Astrocyte of the hippocampus (primary cell): ENCODE measurements around the gene SLC9C2.
"Not testable (repeated sequence)": the region's sequence is repeated elsewhere in the genome, so short reads cannot be mapped to it uniquely, and the experiment has no call there.

Source experiments
- DNase-seq: peaks from one replicate; pipeline ENCODE4 v3.0.0; 2011; ENCODE audit warnings: low read depth, low spot score

The SLC9C2 gene

GRCh38 chr1:173603056-173603591 lies at the start of gene SLC9C2:
SLC9C2 (minus strand) TSS chr1:173603072; CDS start chr1:173601776, 1,296 bp downstream.
- no peak for DNase-seq

DNA sequence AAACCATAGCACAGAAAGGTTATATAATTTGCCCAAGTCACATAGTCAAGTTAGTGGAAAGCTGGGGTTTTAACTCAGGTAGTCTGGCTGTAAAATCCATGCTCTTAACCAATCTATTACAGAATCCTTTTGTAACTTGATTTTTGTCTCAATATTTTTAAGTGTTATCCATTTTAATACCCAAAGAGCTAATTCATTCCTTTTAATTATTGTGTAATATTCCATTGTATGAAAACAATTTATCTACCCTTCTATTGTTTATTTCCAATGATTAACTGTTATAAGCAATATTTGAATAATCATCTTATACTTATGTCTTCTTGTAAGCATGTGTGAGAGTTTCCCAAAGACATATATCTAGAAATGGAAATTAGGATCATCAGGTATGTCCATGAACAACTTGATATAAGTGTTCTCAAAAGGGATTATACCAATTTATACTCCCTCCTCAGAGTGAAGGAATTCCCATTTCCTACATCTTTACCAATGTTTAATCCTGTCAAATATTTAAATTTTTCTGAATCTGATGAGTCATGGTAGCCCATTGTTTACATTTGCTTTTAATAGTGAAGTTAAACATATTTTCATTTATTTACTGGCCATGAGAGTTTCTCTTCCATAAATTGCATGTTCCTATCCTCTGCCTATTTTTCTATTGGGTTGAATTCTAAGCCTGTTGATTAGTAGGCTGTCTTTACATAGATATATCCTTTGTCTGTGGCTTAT lies 46.2 kb upstream of the SLC9C2 start:
- no peak for DNase-seq

DNA sequence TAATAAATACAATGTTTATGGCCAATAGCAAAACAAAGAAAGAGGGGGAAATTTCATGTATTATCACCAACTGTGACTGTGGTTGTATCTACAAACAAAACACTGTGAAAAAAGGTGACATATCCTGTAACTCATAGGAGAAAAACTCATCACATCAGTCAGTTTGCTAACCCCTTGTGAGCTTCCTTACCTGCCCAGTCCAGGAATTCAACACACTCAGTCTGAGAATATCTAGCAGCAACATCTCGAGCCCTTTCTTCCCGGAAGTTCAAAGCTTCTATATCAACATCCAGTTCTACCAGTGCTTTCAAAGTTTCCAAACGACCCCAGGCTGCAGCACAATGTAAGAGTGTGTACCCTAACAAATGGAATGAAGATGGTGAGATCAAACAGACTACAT lies 43.8 kb upstream of the SLC9C2 start:
- no peak for DNase-seq

DNA sequence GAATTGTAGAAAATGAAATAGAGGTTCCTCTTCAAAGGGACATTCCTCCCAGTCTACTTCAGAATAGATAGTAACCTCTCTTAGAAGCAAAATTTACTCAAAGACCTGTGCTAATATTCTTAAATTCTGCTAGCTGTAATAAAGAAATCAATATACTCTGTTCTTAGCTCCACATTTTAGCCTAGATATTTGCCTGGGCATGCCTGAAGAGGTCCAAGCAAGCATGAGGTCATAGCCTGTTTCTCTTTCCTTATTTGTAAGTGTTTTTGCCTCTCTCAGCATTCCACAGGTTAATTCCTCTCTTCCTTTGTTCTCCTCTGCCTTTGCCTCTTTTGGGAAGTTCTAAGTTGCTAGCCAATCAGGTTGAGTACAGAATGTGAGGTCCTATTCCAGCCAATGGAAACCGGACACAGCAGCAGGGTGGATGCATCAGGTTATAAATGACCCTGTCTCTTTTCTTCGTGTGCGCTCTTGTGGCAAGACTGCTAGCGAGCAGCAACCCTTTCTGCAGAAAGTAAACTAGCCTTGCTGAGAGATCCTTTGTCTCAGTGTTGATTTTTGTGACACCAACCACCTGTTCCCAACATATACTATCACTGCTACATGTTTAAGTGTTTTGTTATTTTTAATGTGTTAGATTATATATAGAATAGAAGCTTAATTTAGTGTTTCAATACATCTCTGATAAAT lies 39.7 kb upstream of the SLC9C2 start:
- DNase-seq: not testable (repeated sequence)

DNA sequence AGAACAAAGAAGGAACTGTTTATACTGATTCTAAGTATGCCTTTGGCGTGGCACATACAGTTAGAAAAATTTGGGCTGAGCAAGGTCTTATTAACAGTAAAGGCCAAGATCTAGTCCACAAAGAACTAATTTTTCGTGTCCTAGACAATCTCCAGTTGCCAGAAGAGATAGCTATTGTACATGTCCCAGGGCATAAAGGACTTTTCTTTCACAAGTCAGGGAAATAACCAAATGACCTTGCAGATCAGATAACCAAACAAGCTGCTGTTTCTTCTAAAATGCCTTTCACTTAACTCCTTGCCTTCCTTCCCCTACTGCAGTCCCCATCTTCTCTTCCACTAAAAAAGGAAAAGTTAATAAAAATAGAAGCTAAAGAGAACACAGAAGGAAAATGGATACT lies 36.2 kb upstream of the SLC9C2 start:
- DNase-seq: no peak

DNA sequence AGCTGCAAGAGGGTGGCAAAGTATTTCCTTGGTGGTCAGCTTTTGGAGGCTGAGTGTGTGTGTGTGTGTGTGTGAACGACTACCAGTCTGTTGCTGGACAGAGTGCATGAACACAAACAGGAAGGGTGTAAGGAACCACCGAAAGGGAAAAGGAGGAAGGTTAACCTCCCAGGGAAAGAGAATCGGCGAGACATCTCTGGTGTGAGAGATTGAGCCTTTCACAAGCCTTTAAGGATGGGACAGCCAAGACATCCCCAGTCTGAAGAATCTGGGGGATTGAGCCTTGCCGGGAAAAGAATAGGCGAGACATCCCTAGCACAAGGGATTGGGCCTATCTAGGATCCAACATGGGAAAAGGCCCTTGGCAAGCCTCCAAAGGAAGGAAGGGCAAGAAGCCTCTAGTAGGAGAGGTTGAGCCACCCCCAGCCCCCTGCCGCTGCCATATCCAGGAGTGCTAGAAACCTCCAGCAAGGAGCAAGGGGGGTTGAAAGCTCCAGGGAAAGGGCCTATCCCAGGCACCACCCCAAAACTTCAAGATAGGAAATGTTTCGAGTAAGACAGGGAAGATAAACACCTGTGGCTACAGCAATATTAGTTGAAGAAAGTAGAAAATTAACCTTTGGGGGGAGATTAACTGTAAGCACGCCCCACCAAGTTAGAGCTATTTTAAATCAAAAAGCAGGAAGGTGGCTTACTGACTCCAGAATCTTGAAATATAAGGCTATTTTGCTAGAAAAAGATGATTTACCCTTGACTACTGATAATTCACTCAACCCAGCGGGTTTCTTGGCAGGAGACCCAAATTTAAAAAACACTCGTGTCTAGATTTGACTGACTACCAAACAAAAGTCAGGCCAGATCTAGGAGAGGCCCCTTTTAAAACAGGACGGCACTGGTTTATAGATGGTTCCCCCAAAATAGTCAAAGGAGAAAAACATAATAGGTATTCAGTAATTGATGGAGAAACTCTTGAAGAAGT lies 35.5 kb upstream of the SLC9C2 start:
- DNase-seq: no peak

DNA sequence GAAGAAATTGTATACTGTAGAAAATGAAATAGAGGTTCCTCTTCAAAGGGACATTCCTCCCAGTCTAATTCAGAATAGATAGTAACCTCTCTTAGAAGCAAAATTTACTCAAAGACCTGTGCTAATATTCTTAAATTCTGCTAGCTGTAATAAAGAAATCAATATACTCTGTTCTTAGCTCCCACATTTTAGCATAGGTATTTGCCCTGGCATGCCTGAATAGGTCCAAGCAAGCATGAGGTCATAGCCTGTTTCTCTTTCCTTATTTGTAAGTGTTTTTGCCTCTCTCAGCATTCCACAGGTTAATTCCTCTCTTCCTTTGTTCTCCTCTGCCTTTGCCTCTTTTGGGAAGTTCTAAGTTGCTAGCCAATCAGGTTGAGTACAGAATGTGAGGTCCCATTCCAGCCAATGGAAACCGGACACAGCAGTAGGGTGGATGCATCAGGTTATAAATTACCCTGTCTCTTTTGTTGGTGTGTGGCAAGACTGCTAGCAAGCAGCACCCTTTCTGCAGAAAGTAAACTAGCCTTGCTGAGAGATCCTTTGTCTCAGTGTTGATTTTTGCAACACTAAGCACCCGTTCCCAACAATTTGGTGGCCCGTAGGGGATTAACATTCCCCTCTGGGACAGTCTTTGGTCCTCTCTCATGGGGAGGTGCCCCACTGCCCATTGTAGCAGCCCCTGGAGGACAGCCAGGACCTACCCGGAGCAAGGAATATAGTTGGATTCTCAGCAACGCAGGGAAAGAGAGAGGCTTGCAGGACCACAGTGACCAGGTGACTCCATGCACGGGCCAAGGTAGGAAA lies 34.6 kb upstream of the SLC9C2 start:
- DNase-seq: peak; percentile 3

DNA sequence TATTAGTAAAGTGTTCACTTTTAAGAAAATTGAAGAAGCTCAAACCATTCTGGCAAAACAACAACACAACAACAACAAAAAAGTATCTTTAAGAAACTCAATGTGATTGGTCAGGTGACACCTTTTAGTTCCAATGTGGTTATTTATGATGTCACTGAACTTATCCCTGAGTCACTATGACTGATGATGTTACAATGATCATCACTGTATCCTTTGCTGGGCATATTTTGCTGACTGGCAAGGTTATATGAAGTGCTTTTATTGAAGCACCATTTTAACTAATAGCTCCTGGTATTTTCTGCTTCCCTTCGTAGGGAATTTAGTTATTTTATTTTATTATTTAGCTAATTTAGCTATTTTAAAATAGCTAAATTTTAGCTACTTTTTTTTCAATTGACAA lies 32.2 kb upstream of the SLC9C2 start, which contains the start of gene TEX50:
TEX50 (plus strand) TSS at position 223 of the 400 bp plus-strand sequence. CDS start 184 bp downstream, outside the sequence.
- DNase-seq: no peak

DNA sequence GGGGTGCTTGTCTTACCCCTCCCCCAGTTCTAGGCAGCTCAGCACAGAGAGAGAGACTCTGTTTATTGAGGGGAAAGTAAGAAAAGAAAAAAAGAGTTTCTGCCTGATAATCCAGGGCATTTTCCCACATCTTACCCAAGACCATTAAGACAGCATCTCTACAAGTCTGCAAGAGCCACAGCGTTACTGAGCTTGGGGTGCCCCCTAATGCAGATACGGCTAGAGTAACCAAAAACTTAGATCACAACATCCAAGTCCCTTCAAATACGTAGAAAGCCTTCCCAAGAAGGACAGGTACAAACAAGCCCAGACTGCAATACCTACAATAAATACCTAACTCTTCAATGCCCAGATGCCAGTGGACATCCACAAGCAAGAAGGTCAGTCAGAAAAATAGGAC lies 26.0 kb upstream of the SLC9C2 start:
- DNase-seq: no peak

- DNase-seq: no peak
Measured at GRCh38 chr1:173627269-173627668, 24.4 kb upstream of the SLC9C2 start.

GRCh38 chr1:173616859-173617258 lies 14.0 kb upstream of the SLC9C2 start:
- DNase-seq: no peak

- not testable (repeated sequence) for DNase-seq
Measured at GRCh38 chr1:173613086-173613485, 10.2 kb upstream of the SLC9C2 start.

- DNase-seq: no peak
Measured at GRCh38 chr1:173608503-173609216, 5.8 kb upstream of the SLC9C2 start.

DNA sequence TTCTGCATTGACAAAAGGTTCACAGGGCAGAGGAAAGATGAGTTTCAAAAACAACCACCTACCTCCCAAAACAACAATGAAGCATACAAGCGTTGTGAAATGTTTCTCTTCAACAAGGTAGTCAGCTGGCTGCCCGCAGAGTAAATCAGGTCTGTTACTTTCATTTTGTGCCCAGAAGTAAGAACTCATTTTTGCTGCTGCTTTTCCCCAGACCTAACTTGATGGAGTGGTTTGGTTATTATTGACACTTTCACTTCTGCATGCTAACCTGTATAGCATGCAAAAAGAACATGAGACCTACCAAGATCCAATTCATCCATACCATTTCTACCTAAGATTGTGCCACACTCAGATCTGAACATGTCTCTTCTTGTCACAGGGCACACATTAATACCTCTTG lies 1.3 kb downstream of the SLC9C2 start:
- DNase-seq: no peak

GRCh38 chr1:173596097-173596825 lies 6.6 kb downstream of the SLC9C2 start:
- DNase-seq: no peak

DNA sequence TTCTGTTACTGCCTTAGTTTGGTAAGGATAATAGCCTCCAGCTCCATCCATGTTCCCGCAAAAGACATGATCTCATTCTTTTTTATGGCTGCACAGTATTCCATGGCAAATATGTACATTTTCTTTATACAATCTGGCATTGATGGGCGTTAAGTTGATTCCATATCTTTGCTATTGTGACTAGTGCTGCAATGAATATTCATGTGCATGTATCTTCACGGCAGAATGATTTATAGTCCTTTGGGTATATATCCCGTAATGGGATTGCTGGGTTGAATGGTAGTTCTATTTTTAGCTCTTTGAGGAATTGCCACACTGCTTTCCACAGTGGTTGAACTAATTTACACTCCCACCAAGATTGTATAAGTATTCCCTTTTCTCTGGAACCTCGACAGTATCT lies 11.7 kb downstream of the SLC9C2 start:
- not testable (repeated sequence) for DNase-seq

DNA sequence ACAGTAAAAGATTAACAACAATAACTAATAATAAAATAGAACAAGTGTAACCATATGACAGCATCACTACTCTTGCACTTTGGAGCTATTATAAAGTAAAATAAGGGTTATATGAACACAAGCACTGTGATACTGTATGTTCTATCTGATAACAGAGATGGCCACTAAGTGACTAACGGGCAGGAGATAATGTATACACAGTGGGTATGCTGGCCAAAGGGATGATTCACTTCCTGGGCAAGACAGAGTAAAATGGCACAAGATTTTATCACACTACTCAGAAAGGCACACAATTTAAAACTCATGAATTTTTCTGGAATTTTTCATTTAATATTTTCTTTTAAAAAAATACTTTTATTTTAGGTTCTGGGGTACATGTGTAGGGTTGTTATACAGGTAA lies 12.3 kb downstream of the SLC9C2 start:
- DNase-seq: no peak

DNA sequence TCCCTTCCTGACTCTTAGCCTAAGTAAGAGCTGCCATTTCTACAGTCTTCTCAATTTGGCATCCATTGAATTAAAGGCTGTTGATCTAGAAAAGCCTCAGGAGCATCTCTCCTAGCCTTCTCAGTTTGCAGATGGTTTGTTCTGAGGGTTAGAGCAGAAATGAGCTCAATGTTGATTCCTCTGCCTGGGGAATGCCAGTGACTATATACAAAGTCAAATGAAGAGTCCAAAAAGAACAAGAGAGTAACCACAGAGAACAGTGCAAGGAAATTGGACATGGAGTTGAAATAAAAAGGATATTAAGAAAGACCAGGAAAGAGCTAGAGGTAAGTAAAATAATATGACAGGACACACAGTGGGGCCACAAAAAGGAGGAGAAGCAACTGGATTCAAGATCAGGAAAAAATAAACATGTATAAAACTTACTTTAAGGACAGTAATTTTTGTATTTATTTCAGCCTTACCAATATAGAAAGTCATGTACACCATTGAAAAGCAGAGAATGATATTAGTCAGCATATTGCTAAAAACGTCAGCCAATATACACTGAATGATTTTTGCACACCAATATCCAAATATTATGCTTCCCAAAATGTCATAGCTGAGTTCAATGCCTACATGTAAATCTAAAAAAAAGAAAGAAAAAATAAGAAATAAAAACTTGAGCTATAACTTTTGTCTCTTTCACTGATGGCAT lies 21.3 kb downstream of the SLC9C2 start:
- no peak for DNase-seq

DNA sequence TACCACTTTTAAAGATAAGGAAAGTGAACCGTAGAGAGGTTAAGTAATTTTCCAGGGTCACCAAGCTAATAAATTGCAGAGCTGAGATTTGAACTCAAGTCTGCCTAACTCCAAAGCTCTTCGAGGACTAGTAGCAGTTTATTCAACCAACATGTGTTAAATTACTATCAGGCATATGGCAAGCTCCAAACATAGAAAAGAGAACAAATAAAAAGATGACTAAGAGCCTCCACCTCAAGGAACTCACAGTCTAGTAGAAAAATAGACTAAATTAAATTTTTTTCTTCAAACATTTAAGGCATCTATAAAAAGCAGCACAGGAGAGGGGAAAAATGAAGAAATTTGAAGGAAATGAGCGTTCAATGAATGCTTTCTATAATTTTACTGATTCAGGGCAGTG lies 22.2 kb downstream of the SLC9C2 start:
- no peak for DNase-seq
